Chondrocyte (in vitro differentiated cells): ENCODE data around the gene KDM4B. TPM values are rescaled to one million over a fixed set of nuclear protein-coding genes. Genes with fewer than 3 reads are reported as not detected.
A peak's percentile ranks its signal among the peaks of the same experiment; 100 is the strongest.

ENCODE experiments used
- DNase-seq: peaks from one replicate; pipeline ENCODE4 v3.0.0; 2021; ENCODE audit warnings: mixed read lengths, low spot score
- H3K27ac Mint-ChIP-seq: one replicate; pipeline ENCODE4 v1.8.0; 2021; ENCODE audit warnings: mild to moderate bottlenecking, moderate library complexity, mixed read lengths; ENCODE audit not compliant: unreplicated experiment
- H3K27me3 Mint-ChIP-seq: 2 replicates; pipeline ENCODE4 v1.8.0; 2021; ENCODE audit warnings: low read depth, mixed read lengths
- H3K36me3 Mint-ChIP-seq: 2 replicates; pipeline ENCODE4 v1.8.0; 2021; ENCODE audit warnings: low read depth, mixed read lengths
- H3K4me1 Mint-ChIP-seq: 2 replicates; pipeline ENCODE4 v1.8.0; 2021; ENCODE audit warnings: low read depth, mild to moderate bottlenecking, mixed read lengths
- H3K4me3 Mint-ChIP-seq: one replicate; pipeline ENCODE4 v1.8.0; 2021; ENCODE audit warnings: mild to moderate bottlenecking, moderate library complexity, mixed read lengths; ENCODE audit not compliant: unreplicated experiment
- H3K9me3 Mint-ChIP-seq: 2 replicates; pipeline ENCODE4 v1.8.0; 2021; ENCODE audit warnings: low read depth, mixed read lengths
- total RNA-seq: library from RNA; stranded (reverse); gene quantifications from 3 replicates; pipeline ENCODE4 v1.2.1, GENCODE V29; 2021
- TF ChIP-seq, protein P1 (sequence below): fragments of 200-600 bp; sonication (generic); IDR thresholded peaks from 2 replicates; pipeline ENCODE4 v1.5.0; 2021; ENCODE audit warnings: antibody characterized with exemption, mild to moderate bottlenecking, moderate library complexity

KDM4B gene
- total RNA-seq, 1 donor from 2014 or later: 52.2 TPM

GRCh38 chr19:5144545-5145179 lies 175.7 kb downstream of the KDM4B start:
- TF ChIP-seq, protein P1, sequence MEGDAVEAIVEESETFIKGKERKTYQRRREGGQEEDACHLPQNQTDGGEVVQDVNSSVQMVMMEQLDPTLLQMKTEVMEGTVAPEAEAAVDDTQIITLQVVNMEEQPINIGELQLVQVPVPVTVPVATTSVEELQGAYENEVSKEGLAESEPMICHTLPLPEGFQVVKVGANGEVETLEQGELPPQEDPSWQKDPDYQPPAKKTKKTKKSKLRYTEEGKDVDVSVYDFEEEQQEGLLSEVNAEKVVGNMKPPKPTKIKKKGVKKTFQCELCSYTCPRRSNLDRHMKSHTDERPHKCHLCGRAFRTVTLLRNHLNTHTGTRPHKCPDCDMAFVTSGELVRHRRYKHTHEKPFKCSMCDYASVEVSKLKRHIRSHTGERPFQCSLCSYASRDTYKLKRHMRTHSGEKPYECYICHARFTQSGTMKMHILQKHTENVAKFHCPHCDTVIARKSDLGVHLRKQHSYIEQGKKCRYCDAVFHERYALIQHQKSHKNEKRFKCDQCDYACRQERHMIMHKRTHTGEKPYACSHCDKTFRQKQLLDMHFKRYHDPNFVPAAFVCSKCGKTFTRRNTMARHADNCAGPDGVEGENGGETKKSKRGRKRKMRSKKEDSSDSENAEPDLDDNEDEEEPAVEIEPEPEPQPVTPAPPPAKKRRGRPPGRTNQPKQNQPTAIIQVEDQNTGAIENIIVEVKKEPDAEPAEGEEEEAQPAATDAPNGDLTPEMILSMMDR: no peak
- Mint-ChIP-seq H3K36me3 (peaks cover 19% of the 10 kb centered on the region), H3K27me3 (no peaks in the 10 kb centered on the region), H3K4me3 (no peak overlapping the region), H3K27ac (no peak overlapping the region), H3K4me1 (peaks cover 4% of the 10 kb centered on the region), H3K9me3 (no peaks in the 10 kb centered on the region)
- peak; percentile 72 for DNase-seq

GRCh38 chr19:5145521-5146511 lies 176.9 kb downstream of the KDM4B start:
- TF ChIP-seq, protein P1: no peak
- H3K27me3 Mint-ChIP-seq: no peaks in the 10 kb centered on the region
- no peaks in the 10 kb centered on the region for H3K9me3 Mint-ChIP-seq
- peak; percentile 77 for DNase-seq
- H3K27ac Mint-ChIP-seq: no peak overlapping the region
- peaks cover 19% of the 10 kb centered on the region for H3K36me3 Mint-ChIP-seq
- no peak overlapping the region for H3K4me3 Mint-ChIP-seq
- peaks cover 3% of the 10 kb centered on the region for H3K4me1 Mint-ChIP-seq

DNA sequence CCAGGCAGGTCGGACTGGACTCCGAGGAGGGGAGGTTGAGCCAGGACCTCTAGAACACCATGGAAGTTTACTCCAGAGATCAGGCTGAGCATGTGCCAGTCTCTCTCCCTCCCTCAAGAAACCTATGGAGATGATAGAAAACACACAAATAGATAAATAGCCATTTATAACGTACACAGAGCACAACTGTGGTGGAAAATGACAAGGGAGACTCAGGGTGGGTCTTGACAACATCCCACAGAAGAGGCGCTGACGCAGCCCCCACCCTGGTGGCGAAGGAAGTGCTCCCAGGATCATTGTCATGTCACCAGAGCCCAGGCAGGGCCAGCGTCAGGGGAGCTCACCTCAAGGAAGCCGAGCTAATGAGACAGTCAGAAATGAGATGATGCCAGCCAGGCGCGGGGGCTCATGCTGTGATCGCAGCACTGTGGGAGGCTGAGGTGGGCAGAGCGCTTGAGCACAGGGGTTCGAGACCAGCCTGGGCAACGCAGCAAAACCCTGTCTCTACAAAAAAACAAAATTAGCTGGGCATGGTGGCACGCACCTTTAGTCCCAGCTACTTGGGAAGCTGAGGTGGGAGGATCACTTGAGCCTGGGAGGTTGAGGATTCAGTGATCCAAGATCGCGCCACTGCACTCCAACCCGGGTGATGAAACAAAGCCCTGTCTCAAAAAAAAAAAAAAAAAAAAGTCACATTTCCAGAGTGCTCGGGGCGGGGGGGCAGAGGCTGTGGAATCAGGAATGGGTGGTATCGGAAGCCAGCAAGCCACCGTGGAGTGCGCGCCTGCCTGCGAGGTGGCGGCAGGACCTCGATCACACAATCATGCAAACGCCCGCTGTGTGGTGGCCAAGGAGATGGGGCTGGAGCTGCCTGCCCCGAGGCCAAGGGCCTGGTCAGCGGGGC lies 178.4 kb downstream of the KDM4B start:
- Mint-ChIP-seq H3K4me1 (peaks cover 3% of the 10 kb centered on the region), H3K27me3 (no peaks in the 10 kb centered on the region), H3K4me3 (no peak overlapping the region), H3K9me3 (no peaks in the 10 kb centered on the region), H3K36me3 (peaks cover 19% of the 10 kb centered on the region), H3K27ac (no peak overlapping the region)
- peak; percentile 54 for DNase-seq
- TF ChIP-seq, protein P1: no peak

- Mint-ChIP-seq H3K9me3 (no peaks in the 10 kb centered on the region), H3K27me3 (no peaks in the 10 kb centered on the region), H3K27ac (peak overlapping the region; percentile 8), H3K36me3 (peaks cover 18% of the 10 kb centered on the region), H3K4me1 (peaks cover 3% of the 10 kb centered on the region), H3K4me3 (no peak overlapping the region)
- DNase-seq: peak; percentile 89
- TF ChIP-seq, protein P1: no peak
These were observed 179.3 kb downstream of the KDM4B start for GRCh38 chr19:5147978-5148793.
